NOMO-1 (cell line): Measurements from ENCODE around the gene RHOBTB1.
"Not testable (repeated sequence)": the region's sequence is repeated elsewhere in the genome, so short reads cannot be mapped to it uniquely, and the experiment has no call there.

Experiments used
- DNase-seq, 2 experiments: peaks; one replicate each; lab custom pipeline; 2025; ENCODE audit not compliant: unreplicated experiment in 2 of 2; lab: John Stamatoyannopoulos, UW

The RHOBTB1 gene

DNA sequence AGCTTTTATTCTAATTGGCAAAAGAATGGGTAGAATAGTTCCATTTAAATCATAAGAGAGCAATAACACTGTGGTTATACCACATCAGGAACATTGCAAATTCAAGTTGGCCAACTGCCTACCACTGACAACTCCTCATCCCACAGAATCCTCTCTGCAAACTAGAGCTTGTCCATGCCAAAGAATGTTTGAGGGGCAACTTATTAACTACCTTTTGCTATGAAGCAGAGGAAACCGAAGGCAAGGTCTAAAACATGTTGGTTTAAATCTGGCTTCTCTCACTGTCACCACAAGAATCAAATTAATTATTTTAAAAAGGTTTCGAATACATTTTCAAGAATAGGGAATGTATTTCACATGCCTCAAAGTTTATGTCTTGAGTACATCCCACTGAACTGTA lies 36.0 kb downstream of the RHOBTB1 start:
- DNase-seq = no peak

DNA sequence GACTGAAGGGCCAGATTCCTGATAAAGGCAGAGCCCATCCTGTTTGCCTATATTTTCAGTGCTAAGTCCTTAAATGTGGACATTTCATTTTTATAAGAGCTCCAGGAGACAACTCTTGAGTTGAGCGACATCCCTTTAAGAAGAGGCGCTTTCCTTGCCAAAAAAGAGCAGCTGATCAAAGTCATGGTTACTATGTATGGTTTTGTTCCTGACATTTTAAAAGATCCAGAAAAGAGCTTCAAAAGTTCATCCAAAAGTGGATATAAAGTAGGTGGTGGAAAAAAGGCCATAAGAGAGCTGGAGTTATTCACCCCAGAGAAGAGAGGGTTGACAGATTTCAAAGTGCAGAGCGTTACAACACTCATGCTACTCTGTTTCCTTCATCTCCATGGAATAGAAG lies 36.7 kb downstream of the RHOBTB1 start:
- no peak for DNase-seq

DNA sequence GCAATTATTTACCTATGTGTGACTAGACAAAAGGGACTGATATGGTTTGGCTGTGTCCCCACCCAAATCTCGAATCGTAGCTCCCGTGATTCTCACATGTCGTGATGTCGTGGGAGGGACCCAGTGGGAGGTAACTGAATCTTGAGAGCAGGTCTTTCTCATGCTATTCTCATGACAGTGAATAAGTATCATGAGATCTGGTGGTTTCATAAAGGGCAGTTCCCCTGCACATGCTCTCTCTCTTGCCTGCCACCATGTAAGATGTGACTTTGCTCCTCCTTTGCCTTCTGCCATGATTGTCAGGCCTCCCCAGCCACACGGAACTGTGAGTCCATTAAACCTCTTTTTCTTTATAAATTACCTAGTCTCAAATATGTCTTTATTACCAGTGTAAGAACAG lies 37.2 kb downstream of the RHOBTB1 start:
- not testable (repeated sequence) for DNase-seq

DNA sequence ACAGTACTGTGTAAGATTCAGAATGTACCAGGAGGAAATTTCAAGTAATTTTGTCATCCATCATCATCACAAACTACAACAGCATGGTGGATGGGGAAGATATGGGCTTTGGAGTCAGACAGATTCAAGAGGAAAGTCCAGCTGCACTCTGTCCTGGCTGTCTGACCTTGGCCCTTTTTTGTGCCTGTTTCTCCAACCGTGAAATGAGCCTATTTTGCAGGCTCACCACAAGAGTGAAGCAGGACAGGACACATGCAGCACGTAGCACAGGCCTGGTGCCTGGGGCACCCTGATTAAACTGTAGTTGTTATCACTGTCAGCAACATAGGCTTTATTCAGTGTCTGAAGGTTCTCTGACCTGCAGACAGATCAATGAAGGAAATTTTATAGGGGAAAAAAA lies 37.6 kb downstream of the RHOBTB1 start:
- DNase-seq = no peak

DNA sequence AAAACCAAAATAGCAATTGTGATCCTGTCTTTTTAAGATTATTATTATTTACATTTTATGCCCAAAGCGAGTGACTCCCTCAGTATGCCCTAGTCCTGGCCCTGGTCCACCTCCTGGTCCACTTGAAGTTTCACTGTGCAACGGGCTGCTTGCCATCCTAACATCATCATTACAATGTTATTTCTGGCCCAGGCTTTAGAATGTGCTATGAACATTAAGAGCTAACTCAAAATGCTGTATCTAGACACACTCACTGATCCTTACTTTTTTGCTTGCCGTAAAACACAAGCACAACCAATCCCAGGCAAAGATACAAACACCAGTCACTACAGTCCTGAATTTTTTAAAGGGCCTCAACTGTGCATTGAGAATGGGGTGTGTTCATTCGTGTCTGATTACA lies 38.4 kb downstream of the RHOBTB1 start:
- no peak for DNase-seq

DNA sequence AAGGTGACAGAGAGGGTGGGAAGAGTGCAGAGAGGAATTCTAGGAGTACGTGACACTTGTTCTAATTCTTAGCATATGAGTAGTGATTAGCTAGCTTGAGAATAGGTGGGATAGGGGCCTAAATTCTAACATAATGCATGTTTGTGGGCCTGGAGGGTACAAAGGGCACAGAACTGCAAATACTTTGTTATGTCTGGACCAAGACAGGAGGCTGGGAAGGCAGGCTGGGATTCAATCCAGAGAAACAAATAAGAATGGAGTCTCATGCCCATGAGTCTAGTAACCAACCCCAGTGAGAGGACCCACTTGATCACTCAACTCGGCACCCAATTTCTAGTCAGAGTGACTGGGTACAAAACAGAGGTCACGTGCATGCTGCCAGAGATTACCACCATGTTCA lies 40.9 kb downstream of the RHOBTB1 start:
- DNase-seq = no peak

DNA sequence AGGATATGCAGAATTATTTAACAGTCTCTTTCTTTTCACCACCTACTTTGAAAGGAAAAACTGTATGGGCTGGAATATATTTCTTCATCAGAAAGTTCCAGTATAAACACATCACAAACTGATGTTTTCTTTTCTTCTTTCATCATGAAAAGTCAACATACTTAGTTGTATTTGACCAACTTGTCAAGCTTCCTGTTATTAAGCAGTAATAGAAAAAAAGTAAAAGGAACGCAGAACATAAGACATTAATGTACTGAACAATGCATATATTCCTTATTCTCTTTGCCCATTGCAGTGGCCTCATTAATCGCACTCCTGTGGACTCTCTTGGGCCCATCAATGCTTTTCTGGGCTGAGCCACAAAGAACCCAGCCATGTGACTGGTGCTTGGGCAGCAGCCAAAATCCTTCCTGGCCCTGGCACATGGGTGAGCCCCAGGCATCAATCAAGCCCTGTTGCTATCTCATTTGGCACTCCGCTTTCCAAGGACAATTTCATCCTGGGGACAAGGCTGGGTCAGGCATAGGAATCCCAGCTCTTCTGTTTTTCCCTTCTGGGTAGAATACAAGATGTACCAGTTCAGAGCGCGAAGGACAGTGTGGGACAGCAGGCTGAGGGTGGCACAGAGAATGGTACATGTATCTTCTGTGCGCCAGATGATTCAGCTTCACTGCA lies 42.3 kb downstream of the RHOBTB1 start:
- DNase-seq = no peak

DNA sequence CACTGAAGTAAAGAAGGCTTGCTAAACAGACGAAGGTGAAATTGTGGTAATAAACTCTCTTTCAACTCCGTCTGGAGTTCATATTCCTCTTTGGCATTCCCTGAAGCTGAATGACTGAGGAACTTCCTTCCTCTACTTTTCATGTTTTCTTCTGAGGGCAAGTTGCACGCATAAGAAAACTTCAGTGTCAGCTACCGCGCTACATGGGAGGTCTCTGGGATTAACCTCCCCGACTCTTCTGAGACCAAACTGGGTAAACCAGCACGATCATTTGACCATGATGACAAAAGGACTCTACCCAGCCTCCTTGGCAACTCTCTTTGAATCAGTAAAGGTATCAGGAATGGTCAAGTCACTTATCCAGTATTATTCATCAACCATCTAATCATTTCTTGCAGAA lies 44.7 kb downstream of the RHOBTB1 start:
- DNase-seq = no peak

DNA sequence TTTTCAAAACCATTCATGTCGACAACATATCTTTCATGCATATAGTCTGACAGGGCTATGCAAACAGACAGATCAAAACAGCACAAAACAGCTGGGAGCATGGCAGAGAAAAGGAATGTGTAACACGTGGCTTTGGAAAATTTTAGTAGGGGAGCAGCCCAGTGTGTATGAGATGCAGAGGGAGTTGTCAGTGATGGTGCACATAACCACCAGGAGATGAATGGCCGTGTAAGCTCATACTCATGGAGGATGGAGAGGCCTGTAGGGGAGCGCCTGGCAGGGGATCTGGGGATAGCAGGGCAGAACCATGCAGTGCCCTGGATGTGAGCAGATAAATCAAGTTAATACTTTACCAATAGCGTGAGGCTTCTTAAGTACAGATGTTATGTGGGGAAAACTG lies 45.7 kb downstream of the RHOBTB1 start:
- no peak for DNase-seq

DNA sequence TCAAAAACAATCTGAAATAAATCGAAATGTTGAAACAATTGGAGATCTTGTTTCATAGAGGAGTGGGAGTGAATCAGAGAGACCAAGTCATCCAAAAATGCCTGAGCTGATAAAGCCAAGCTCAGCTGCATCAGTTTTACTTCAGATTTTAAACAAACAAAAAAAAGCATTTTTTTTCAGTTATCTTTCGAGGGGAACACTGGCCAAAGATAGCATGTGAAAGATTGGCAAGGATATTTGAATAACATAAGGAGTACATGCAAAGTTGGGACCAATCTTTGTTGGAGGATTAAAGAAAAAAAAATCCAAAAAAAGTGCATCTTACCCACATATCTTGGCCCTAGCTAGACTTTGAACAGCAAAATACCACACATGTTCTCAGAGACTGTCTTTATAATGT lies 47.2 kb downstream of the RHOBTB1 start:
- DNase-seq = no peak

DNA sequence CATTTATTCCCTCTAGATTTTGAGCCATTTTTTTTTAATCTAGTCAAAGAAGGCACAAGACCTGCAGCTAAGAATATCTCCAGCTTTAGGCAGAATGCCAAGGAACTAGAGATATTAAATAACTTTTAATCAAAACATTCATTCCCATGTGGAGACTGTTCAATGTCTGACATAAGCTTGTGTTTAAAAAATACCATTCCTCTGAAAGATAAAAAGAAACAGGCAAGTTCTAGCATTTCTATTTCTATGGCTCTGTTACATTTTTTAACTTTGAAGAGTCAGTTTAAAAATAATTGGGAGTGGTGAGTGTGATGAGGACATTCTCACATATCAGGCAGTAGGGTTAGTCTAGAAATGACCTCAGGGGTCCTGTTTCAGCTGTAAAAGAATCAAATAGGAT lies 48.0 kb downstream of the RHOBTB1 start:
- DNase-seq = no peak

DNA sequence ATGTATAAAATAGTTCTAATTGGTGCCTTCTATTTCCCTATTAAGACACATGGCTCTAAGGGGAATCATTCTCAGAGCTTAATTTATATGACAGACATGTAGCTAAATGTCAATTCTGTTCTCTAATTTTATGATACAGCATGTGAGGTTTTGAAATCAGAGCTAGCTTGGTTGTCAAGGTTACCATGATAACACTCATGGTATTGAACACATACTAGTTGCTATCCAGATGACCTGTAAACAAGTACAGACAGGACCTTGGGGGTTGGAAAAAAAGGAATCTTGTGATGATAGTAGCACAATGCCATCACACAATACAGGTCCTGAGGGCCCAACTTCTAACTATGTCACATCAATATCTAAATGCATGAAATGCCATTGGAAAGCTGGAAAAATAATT lies 49.2 kb downstream of the RHOBTB1 start:
- no peak for DNase-seq

DNA sequence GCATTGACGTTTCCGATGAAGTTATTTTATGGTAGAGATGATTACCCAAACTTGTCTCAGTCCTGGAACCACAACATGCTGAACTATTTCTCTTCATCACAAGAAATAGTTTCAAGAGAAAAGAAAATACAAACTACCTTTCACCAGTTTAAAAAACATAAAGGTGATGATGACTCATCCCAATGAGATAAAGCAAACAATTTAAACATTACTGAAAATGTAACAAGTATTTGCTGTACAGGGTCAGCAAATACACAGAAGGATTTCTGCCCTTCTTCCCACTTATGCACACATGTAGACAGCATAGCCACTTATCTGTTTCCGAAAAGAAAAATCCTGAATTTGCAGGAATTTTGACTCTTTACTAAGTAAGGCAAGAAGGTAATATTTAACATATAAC lies 50.8 kb downstream of the RHOBTB1 start:
- DNase-seq = no peak

DNA sequence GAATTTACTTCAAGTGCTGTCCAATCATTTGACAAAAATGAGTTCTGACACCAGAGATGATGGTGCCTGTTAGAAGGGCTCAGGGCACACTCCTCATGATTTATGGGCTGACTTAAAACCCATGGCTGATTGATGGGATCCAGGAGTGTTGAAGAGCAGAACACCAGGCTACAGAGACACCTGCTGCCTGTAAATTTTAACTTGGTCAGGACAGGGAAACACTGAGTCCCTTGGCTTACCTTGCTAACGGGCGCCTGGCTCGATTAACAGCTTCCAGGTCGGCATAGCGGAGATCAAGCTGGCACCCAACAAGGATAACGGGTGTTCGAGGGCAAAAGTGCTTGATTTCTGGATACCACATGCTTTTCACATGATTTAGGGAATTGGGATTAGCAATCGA lies 51.4 kb downstream of the RHOBTB1 start:
- DNase-seq = no peak

DNA sequence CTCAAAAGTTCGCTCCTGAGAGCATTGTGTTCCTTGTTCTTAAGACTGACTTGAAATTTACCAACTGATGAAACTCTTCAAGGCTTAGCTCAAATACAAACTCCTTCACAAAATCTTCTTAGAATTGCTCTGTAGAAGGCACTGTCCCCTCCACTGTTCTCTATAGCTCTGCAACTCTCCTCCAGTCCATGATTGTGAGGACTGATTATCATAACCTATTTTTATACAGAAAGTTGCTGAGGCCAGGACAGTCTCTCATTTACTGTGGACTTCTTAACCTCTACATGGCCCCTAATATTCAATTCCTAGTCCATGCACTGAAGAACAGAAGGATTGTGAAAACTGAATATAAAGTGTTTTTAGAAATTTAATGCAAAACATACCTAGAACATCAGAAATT lies 53.2 kb downstream of the RHOBTB1 start:
- no peak for DNase-seq

DNA sequence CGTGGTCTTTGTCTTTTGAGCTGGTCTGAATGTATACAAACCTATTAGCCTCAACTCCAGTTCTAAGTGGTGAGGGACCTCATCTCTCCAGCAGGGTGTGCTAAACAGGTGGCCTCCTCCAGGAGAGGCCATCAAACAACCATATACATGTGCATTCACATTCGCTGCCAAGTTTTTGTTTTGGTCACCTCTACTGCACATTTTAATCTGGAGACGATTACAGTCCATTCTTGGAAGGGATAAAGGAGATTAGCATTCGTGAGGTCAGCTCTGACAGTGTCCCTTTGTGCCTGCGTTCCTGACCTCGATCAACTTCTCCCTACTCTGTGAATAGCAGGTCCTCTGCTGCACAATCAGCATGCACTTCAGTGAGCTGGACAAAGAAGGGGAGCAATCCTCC lies 60.8 kb downstream of the RHOBTB1 start:
- DNase-seq = no peak

DNA sequence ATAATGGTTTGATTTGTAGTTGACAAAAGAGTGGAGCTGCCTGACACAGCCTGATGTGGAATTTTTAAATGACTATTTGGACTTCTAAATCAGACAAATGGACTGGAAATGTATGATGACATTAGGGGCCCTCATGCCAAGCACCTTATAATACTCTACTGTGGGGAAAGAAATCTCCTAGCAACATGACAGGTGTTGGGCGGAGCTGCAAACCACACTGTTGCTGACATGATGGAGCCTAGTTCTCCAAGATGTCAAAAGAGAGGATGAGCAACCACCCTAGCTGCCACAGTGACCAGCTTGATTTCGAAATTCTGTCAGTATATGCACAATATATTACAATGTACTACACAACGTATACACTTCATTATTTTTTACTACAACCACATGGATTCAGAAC lies 65.8 kb downstream of the RHOBTB1 start:
- DNase-seq = no peak

DNA sequence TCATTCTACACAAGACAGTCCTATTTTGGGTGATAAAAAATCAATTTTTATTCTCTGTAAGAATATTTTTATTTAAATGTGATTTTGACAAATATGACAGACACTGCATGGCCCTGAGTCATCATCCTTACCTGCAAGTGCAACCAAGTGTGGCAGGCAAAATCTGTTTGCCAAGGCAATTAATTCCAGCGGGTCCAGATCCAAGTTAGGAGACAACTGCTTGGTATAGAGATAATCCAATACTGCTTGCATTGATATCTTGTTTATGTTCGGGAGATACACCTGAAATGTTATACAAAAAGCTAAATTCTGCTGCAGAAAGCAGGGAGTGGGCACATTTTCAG lies 66.2 kb downstream of the RHOBTB1 start:
- no peak for DNase-seq

DNA sequence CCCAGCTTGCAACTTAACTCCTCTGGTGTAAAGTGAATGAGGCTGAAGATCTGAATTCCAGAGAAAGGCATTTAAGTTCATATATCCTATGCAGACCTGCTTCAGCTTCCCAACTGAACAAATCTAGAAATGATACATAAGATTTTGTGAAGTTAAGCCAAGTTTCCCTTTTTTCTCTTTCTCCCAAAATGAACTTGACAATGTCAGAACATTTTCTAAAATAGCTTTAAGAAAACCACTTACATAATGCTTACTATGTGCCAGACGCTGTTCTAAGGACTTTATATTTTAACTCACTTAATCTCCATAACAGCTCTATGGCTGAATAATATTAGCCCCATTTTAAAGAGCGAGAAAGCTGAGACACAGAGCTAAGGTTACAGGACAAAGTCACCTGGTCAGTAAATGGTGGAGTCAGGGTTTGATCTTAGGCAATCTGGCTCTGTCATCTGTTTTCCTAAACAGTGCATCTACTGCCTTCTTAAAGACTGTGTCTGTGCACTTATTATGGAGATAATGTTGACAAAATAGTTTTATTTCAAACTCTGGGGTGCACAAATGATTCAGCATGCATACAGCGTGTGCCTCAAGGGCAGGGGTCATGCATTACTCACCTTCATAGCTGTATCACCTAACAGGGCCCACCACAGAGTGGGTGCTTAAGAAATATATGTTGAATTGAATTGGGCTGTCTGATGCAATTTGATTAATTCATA lies 66.8 kb downstream of the RHOBTB1 start:
- DNase-seq = no peak

DNA sequence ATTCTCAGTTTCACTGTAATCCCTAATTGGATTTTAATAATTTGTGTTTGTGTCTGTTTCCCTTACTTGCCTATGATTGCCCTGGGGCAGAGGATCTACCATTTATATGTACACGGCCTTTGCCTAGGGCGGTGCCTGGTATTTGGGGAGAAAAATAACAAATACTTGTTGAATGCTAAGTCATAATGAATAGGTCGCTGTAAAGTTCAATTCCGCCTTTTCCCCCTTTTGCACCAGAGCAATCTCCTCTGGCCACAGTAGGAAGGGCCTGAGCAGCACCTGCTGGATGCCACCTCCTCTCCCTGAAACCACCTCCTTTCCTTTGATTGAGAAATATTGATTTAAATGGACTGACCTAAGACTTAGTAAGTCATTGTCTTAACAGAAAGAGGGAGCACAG lies 70.2 kb downstream of the RHOBTB1 start:
- no peak for DNase-seq

DNA sequence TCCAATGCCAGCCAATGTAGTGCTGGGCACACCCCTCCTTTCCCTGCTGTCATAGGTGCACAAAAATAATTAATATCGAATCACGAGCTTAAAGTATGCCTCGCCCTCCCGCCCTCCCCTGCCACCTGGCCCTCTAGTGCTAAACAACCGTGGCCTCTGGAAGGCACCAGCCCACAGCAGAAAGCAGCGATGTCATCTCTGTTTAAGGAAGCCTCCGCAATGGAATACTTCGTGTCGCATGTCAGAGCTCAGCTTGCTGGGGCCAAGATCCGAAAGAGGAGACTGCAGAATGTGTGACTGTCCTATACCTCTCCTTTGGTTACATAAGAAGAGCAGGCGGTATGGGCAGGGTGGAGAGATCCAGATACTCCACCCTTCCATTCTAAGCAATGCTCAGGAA lies 71.5 kb downstream of the RHOBTB1 start:
- no peak for DNase-seq

DNA sequence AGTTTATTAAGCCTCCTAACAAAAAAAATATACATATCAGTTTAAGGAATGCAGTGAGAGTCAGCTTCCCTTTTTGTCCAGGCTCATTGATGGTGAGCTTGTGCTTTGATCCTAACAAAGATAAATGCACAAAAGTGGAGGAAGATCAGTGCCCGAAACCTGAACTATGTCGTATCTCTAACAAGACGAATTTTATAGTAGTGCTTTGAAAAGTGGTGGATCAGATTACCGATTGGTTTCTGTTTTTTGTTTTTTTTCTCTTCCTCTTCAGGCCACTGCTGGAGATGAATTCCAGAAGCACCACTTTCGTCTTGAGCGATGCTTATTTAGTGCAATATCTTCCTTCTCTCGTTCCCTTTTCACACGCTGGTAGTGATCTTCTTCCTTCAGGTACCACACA lies 72.8 kb downstream of the RHOBTB1 start:
- no peak for DNase-seq

DNA sequence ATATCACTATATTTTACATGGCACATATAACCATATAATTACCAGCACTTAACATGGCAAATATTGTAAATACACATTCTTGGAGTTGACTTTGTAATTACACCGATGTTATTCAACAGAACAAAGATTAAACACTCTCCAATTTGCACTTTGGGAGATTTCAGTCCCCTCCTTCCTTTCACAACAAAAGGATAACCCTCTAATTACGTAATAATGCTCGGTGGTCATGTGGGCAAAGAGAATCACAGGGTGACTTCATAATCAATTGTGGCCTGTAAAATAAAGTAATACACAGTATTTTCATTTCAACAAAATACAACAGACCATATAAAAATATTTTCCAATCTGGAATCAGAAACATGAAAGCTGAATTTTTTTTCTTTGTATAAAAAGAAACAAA lies 73.2 kb downstream of the RHOBTB1 start:
- no peak for DNase-seq
